Activated naive CD8-positive, alpha-beta T cell (primary cell): ENCODE results near the gene SH3PXD2B.

Experiments used
- H3K27ac Mint-ChIP-seq: one replicate; pipeline ENCODE4 v1.8.0; 2021; ENCODE audit warnings: mixed read lengths
- H3K27me3 Mint-ChIP-seq: one replicate; pipeline ENCODE4 v1.8.0; 2021; ENCODE audit warnings: mixed read lengths
- H3K36me3 Mint-ChIP-seq: one replicate; pipeline ENCODE4 v1.8.0; 2021; ENCODE audit warnings: mixed read lengths
- H3K4me1 Mint-ChIP-seq: one replicate; pipeline ENCODE4 v1.8.0; 2021; ENCODE audit warnings: low read depth, mixed read lengths
- H3K4me3 Mint-ChIP-seq: one replicate; pipeline ENCODE4 v1.8.0; 2021; ENCODE audit warnings: mild to moderate bottlenecking, mixed read lengths
- H3K9me3 Mint-ChIP-seq: one replicate; pipeline ENCODE4 v1.8.0; 2021; ENCODE audit warnings: low read depth, mixed read lengths

Gene SH3PXD2B

GRCh38 chr5:172439785-172440477 lies 14.4 kb downstream of the SH3PXD2B start:
- Mint-ChIP-seq H3K4me3 (no peak overlapping the region), H3K9me3 (no peaks in the 10 kb centered on the region), H3K36me3 (no peaks in the 10 kb centered on the region), H3K4me1 (peaks cover 9% of the 10 kb centered on the region), H3K27ac (no peak overlapping the region), H3K27me3 (peaks cover under 1% of the 10 kb centered on the region)

DNA sequence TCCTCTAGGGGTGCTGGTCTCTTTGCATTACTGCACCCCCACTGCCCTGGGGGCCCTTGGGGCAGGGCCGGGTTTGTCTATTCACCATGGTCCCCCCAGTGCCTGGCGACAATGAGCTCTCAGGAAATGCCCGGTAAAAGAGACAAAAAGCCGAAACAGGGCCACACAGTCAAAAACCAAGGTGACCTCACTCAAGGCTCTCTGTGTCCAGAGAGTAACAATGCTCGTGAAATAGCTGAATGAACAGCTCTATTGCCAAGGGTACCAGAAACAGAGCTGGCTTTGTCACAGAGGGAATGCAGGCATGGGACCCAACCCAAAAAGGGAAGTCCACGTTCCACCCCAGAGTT lies 16.0 kb downstream of the SH3PXD2B start:
- no peaks in the 10 kb centered on the region for H3K9me3 Mint-ChIP-seq
- H3K27ac Mint-ChIP-seq: no peak overlapping the region

GRCh38 chr5:172437445-172438318 lies 16.6 kb downstream of the SH3PXD2B start:
- Mint-ChIP-seq H3K9me3 (no peaks in the 10 kb centered on the region), H3K36me3 (no peaks in the 10 kb centered on the region), H3K4me1 (no peaks in the 10 kb centered on the region), H3K4me3 (no peak overlapping the region), H3K27ac (no peak overlapping the region), H3K27me3 (no peaks in the 10 kb centered on the region)

More for the DNA sequence above, 16.0 kb downstream of the SH3PXD2B start:
- Mint-ChIP-seq H3K4me3 (no peak overlapping the region), H3K27me3 (no peaks in the 10 kb centered on the region), H3K4me1 (peaks cover 4% of the 10 kb centered on the region), H3K36me3 (no peaks in the 10 kb centered on the region)

DNA sequence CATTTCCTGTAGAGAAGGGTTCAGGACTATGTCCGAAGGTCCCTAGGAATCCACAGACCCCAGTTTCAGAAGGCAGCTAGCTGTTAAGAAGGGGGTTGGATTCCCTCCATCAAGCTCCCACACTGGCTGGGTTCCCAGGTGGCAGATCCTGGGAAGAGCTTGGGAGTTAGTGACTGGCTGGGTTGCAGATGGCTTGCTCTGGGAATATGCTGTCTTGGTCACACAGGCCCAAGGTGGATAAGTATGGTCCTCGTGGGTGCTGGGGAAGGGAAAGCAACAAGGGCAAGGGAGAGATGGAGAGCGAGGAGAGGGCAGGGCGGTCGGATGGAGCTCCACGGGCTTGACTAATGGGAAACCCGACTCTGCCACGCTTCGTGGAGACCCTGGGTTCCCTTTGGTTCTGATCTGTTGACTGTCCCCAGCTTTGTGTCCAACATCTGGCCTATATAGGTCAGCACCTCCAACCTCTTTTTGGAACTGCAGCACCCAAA lies 17.4 kb downstream of the SH3PXD2B start:
- no peaks in the 10 kb centered on the region for H3K36me3 Mint-ChIP-seq
- H3K27ac Mint-ChIP-seq: no peak overlapping the region
- no peak overlapping the region for H3K4me3 Mint-ChIP-seq
- no peaks in the 10 kb centered on the region for H3K4me1 Mint-ChIP-seq
- no peaks in the 10 kb centered on the region for H3K27me3 Mint-ChIP-seq
- H3K9me3 Mint-ChIP-seq: no peaks in the 10 kb centered on the region

GRCh38 chr5:172436078-172436878 lies 18.0 kb downstream of the SH3PXD2B start:
- no peak overlapping the region for H3K4me3 Mint-ChIP-seq
- no peak overlapping the region for H3K27ac Mint-ChIP-seq
- no peaks in the 10 kb centered on the region for H3K36me3 Mint-ChIP-seq
- H3K4me1 Mint-ChIP-seq: no peaks in the 10 kb centered on the region
- no peaks in the 10 kb centered on the region for H3K27me3 Mint-ChIP-seq
- H3K9me3 Mint-ChIP-seq: no peaks in the 10 kb centered on the region

DNA sequence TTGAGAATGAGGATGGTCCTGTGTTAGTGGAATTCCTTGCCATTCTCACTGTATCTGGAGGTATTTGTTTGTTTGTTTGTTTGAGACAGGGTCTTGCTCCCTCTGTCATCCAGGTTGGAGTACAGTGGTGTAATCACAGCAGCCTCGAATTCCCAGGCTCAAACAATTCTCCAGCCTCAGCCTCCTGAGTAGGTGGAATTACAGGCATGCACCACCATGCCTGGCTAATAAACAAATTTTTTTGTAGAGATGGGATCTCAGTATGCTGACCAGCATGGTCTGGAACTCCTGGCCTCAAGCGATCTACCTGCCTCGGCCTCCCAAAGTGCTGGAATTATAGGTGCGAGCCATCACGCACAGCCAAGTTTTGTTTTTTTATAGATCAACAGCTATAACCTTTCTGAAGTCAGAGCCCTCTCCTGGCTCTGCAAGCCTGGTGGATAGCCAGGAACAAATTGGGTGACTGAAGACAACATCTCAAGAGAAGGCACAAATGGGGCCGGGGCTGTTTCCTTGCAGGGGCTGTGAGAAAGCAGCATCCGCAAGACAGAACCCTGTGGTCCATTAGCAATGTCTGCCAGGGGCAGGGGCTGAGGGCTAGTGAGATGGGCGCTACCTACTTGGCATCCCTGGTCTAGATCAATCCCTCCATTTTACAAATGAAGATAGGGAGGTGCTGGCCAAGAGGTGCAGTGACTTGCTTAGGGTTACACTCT lies 18.8 kb downstream of the SH3PXD2B start:
- H3K27me3 Mint-ChIP-seq: no peaks in the 10 kb centered on the region
- no peaks in the 10 kb centered on the region for H3K9me3 Mint-ChIP-seq
- no peak overlapping the region for H3K4me3 Mint-ChIP-seq
- H3K27ac Mint-ChIP-seq: no peak overlapping the region
- H3K4me1 Mint-ChIP-seq: no peaks in the 10 kb centered on the region
- no peaks in the 10 kb centered on the region for H3K36me3 Mint-ChIP-seq

DNA sequence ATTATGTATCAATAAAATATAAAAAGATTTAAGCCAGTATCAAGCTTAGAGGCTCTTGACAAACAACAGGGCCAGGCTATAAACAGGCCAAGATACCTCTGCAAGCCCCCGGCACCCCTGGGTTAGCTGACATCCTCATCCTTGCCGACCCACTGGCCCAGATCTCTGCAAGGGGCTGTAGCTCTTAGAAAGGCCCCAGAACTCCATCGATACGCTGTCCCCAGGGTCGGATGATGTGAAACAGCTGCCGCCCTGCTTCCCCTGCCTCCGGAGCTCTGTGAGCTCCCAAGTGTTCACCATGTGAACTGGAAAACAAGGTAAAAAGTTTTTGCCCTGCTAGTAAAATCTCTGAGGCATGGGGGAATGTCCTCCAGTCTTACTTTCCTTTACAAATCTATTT lies 20.1 kb downstream of the SH3PXD2B start:
- Mint-ChIP-seq H3K27ac (no peak overlapping the region), H3K9me3 (no peaks in the 10 kb centered on the region), H3K27me3 (no peaks in the 10 kb centered on the region), H3K4me3 (no peak overlapping the region), H3K4me1 (no peaks in the 10 kb centered on the region), H3K36me3 (no peaks in the 10 kb centered on the region)

DNA sequence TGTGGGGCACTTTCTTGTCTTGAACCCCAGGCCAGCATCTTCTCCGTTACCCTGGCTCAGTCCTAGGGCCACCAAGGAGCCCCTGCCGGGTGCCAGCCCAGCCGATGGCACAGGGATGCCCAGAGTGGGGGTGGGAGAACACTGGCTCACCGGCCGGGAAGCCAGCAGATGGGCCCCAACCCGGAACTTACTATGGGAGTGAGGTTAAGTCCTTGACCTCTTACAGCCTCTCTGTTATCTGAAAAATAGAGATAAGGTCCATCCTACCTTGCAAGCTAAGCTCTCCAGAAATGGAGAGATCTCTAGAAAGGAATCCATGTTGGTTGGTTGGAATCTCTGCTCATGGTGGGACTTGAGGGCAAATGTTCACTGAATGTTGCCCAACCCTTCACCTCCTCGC lies 20.8 kb downstream of the SH3PXD2B start:
- Mint-ChIP-seq H3K4me3 (no peak overlapping the region), H3K27ac (no peak overlapping the region), H3K27me3 (no peaks in the 10 kb centered on the region), H3K4me1 (no peaks in the 10 kb centered on the region), H3K36me3 (no peaks in the 10 kb centered on the region), H3K9me3 (no peaks in the 10 kb centered on the region)

GRCh38 chr5:172433071-172433470 lies 21.3 kb downstream of the SH3PXD2B start:
- no peaks in the 10 kb centered on the region for H3K27me3 Mint-ChIP-seq
- H3K4me1 Mint-ChIP-seq: no peaks in the 10 kb centered on the region
- no peaks in the 10 kb centered on the region for H3K9me3 Mint-ChIP-seq
- no peak overlapping the region for H3K27ac Mint-ChIP-seq
- H3K4me3 Mint-ChIP-seq: no peak overlapping the region
- H3K36me3 Mint-ChIP-seq: no peaks in the 10 kb centered on the region

- Mint-ChIP-seq H3K4me1 (no peaks in the 10 kb centered on the region), H3K4me3 (no peak overlapping the region), H3K36me3 (no peaks in the 10 kb centered on the region), H3K27ac (no peak overlapping the region), H3K27me3 (no peaks in the 10 kb centered on the region), H3K9me3 (no peaks in the 10 kb centered on the region)
Observed at GRCh38 chr5:172430354-172430753, 24.0 kb downstream of the SH3PXD2B start.

DNA sequence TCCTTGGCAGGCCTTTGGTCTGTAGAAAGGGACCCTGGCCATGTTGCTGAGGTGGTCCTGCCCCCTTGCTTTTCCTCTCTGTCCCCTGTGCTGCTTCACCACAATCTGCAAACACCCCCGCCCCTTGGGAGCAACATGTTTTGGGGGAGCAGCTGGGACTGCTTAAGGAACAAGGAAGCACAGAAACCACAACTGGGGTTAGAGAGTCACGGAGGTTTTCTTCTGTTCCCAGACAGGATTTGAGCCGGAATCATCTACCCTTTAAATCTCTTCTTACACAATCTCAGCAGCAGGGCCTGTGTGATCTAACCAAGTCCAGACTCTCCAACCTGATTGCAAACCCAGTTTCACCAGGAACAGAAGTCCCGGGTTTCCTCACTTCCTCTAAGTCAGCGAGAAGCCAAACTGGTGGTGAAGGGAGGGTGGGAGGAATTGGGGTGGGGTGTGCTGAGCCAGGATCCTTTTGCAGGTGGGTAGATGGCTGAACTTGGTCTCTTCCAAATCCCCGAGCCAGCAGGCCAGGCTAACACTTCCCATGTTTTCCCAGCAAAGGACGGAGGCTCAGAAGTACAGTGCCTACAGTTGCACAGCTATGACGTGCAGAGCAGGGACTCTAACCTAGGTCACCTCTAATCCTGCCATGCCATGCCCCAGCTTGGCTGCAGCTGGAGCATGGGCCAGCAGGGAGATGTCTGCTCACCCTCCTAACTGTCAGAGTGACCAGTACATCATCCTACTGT lies 25.0 kb downstream of the SH3PXD2B start:
- Mint-ChIP-seq H3K27ac (no peak overlapping the region), H3K4me3 (no peak overlapping the region), H3K36me3 (no peaks in the 10 kb centered on the region), H3K27me3 (no peaks in the 10 kb centered on the region), H3K9me3 (no peaks in the 10 kb centered on the region), H3K4me1 (no peaks in the 10 kb centered on the region)

- H3K27me3 Mint-ChIP-seq: no peaks in the 10 kb centered on the region
- no peaks in the 10 kb centered on the region for H3K9me3 Mint-ChIP-seq
- no peak overlapping the region for H3K27ac Mint-ChIP-seq
- H3K36me3 Mint-ChIP-seq: no peaks in the 10 kb centered on the region
- H3K4me1 Mint-ChIP-seq: no peaks in the 10 kb centered on the region
- H3K4me3 Mint-ChIP-seq: no peak overlapping the region
Observed at GRCh38 chr5:172428224-172429166, 25.8 kb downstream of the SH3PXD2B start.

- Mint-ChIP-seq H3K4me1 (no peaks in the 10 kb centered on the region), H3K4me3 (no peak overlapping the region), H3K27ac (no peak overlapping the region), H3K27me3 (no peaks in the 10 kb centered on the region), H3K9me3 (no peaks in the 10 kb centered on the region), H3K36me3 (no peaks in the 10 kb centered on the region)
Observed at GRCh38 chr5:172427202-172427601, 27.1 kb downstream of the SH3PXD2B start.
